SIG-M5 (cell line): ENCODE data around the gene KIAA1217.
"Not testable (repeated sequence)": the region's sequence is repeated elsewhere in the genome, so short reads cannot be mapped to it uniquely, and the experiment has no call there.

Experiments
- DNase-seq: peaks from one replicate; lab custom pipeline; 2025; lab: John Stamatoyannopoulos, UW

Gene KIAA1217

DNA sequence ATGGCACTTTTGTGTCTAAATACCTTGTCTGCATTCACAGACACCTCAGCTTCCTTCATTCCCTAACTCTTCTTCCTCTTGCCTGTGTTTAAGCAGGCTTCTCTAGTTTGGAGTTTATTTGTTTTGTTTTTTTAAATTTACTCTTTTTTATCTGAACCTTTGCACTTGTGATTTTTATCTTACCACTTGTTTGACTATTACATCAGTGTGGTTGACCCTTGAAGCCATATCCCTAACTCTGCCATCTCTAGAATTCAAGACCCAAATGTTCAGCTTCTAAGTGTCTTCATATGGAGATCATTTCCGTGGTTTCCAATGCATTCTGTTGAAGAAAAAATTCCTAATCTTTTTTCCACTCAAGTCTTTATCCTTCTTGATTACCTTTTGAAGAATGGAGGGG lies 233.3 kb downstream of the KIAA1217 start:
- no peak for DNase-seq

DNA sequence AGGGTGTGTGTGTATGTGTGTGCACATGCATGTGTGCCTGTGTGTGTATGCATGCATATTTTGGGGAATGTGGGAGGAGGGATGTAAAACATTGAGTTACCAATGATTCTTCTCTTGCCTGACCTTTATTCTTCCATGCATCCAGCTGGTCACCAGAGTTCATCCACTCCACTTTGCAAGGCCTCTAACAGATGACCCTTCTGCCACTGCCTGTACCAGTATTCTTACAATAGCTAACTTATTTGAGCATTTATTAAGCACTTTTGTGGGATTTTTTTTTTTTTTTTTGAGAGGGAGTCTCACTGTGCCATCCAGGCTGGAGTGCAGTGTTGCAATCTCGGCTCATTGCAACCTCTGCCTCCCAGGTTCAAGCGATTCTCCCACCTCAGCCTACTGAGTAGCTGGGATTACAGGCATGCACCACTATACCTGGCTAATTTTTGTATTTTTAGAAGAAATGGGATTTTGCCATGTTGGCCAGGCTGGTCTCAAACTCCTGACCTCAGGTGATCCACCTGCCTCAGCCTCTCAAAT lies 233.8 kb downstream of the KIAA1217 start:
- not testable (repeated sequence) for DNase-seq

GRCh38 chr10:24444337-24444736 lies 235.4 kb downstream of the KIAA1217 start:
- no peak for DNase-seq

DNA sequence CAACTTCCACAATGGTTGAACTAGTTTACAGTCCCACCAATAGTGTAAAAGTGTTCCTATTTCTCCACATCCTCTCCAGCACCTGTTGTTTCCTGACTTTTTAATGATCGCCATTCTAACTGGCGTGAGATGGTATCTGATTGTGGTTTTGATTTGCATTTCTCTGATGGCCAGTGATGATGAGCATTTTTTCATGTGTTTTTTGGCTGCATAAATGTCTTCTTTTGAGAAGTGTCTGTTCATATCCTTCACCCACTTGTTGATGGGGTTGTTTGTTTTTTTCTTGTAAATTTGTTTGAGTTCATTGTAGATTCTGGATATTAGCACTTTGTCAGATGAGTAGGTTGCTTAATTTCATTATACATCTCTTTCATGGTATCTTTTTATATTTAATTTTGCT lies 237.0 kb downstream of the KIAA1217 start:
- DNase-seq, result not testable (repeated sequence)

GRCh38 chr10:24446739-24447138 lies 237.8 kb downstream of the KIAA1217 start:
- DNase-seq, result no peak

- no peak for DNase-seq
These were observed 239.5 kb downstream of the KIAA1217 start for GRCh38 chr10:24448351-24448999.

- DNase-seq, result no peak
These were observed 240.4 kb downstream of the KIAA1217 start for GRCh38 chr10:24449321-24449740.

GRCh38 chr10:24449769-24450310 lies 240.9 kb downstream of the KIAA1217 start:
- no peak for DNase-seq

GRCh38 chr10:24451325-24451820 lies 242.4 kb downstream of the KIAA1217 start:
- no peak for DNase-seq

DNA sequence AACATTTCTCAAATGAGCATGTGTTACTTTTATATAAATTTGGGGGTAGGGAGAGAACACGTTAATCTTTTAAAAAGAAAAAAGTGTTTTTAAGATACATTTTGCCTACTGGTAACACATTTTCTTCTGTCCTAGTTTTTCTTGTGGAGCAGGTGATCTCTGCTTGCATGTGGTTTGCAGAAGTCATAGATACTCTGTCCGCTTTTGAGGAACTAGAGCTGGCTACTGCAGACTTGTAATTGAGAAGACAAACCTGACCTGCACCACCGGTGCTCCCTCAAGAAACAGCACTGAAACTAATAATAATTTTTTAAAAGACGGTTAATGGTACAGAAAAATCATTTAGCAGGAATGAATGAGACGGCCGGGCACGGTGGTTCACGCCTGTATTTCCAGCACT lies 243.1 kb downstream of the KIAA1217 start:
- no peak for DNase-seq

GRCh38 chr10:24453404-24453830 lies 244.5 kb downstream of the KIAA1217 start:
- DNase-seq, result no peak

- DNase-seq, result no peak
These were observed 245.0 kb downstream of the KIAA1217 start for GRCh38 chr10:24453973-24454372.

DNA sequence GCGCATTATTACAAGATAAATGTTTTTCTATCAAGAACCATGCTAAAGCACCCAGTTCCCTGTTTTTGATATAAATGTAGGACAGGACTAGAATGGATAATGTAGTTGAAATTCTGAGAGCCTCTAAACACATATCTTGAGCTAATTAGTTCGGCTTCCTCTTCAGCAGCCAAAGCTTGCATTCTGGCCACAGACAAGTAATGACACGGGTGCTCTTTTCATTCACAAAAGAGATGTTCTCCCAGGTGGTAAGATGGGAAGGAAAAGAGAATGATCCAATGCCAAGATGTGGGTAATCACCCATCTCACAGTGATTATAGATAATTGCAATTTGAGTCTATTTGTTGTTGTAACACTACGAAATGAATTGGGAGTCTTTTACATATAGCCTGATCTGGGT lies 246.5 kb downstream of the KIAA1217 start:
- no peak for DNase-seq

- no peak for DNase-seq
These were observed 247.4 kb downstream of the KIAA1217 start for GRCh38 chr10:24456322-24456721.

DNA sequence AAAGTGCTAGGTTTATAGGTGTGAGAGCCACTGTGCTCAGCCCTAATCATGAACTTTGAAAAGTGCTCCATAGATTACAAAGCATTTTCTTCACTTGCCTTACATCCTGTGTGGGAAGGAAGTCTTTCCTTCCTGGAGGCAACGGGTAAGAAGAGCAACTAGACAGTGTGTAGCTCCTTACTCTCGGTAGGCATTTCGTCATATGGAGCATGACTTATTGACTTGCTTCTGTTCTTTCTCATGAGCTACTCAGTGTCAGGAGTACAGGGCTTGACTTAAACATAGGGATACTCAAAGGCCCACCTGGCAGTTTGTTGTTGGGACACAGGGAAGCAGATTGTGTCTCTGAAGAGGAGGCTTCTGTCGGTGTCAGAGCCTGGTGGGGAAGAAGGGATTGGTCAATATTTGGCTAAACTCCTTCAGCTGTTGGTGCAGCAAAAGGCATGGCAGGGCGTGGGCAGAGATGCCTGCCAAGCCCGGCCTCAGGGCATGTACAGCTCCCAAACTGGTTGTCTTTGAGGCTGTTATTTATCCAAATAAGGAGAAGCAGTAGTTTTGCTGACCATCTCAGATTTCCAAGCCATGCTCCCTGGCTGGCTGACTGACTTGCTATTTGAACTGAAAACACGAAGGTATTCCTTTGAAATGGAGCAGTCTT lies 248.9 kb downstream of the KIAA1217 start:
- no peak for DNase-seq

DNA sequence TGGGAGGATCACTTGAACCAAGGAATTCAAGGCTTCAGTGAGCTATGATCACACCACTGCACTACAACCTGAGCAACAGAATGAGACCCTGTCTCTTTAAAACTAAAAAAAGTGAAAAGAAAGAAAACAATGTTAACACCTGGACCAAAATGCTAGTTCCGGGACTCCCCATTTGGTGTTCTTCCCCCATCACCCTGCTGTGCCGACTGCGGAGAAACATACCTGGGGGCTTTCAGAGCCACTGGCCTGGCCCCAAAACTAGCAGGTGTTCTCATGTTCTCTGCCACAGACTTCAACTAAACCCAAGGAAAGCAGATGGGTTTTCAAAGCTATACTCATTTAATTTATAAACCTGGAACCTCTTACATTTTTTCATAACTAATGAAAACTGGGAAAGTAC lies 250.9 kb downstream of the KIAA1217 start:
- DNase-seq, result no peak

- DNase-seq, result no peak
These were observed 253.4 kb downstream of the KIAA1217 start for GRCh38 chr10:24462291-24462813.

GRCh38 chr10:24462889-24463552 lies 254.1 kb downstream of the KIAA1217 start:
- no peak for DNase-seq

- no peak for DNase-seq
These were observed 254.9 kb downstream of the KIAA1217 start for GRCh38 chr10:24463611-24464426.

DNA sequence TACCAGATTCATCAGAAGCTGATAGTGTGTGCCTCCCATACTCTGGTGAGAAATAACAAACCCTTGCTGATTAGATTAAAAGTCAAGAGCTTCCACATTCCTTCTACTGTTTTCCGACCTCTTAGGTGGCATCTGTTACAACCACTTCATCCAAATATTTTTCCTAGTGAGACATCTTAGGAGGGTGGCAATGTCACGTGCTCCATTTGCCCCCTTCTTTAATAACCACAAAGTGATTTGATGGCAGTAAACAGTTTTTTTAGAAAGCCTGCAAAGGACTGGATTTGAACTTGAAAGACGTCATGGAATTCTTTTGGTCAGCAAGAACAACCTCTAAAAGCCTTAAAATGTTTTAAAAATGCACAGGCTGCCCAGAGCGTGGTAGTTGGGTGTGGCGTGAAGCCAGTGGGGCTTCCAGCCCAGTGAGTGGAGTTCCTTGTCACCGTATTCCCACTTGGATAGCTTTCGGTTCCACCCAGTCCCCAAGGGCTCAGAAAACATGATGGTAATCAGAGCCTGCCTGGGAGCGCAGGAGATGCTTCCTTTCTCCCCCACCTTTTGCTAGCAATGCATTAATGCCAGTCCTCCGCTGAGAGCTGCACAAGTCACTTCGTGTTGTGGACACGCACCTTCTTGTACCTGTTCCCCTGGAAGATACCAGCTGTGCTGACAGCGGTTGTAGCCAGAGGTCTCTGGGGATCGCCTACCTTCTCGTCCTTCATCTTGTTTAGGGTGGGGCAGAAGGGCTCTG lies 256.4 kb downstream of the KIAA1217 start:
- no peak for DNase-seq
